IMR-90 (cell line): ENCODE results near the gene PGF. TPM values are rescaled to one million over a fixed set of nuclear protein-coding genes. Genes with fewer than 3 reads are reported as not detected.

Experiments
- ATAC-seq: fragments of 200-7000 bp; cut with Tn5 transposase; 2 replicates; pipeline ENCODE4 v1.9.1; 2020; ENCODE audit warnings: low read depth, mild to moderate bottlenecking, moderate library complexity
- BruUV-seq: library from RNA; stranded (reverse); fragments of 400-500 nt; replicated peaks from 2 replicates; lab custom pipeline; 2021; lab: Mats Ljungman, UMichigan
- CTCF ChIA-PET: fragments of 300-600 bp; formaldehyde crosslinking; extraction: SDS; loops from one replicate; lab custom pipeline; 2021; ENCODE audit warnings: antibody characterized with exemption; lab: Yijun Ruan, JAX
- POLR2A ChIA-PET: fragments of 300-600 bp; sonication (Branson Sonifier 250); formaldehyde crosslinking; loops from one replicate; lab custom pipeline; 2022; ENCODE audit warnings: antibody characterized with exemption; ENCODE audit not compliant: unreplicated experiment; lab: Charles Lee
- DNase-seq: peaks from one replicate; pipeline ENCODE4 v3.0.0; 2013
- H2AFZ ChIP-seq: replicated peaks from 2 replicates; pipeline ENCODE3; 2013; ENCODE audit warnings: low read length, mild to moderate bottlenecking; ENCODE audit not compliant: poor library complexity
- H2AK5ac ChIP-seq: 2 replicates; pipeline ENCODE4 v1.6.1; 2013; ENCODE audit warnings: low read depth, low read length, inconsistent platforms
- H2AK9ac ChIP-seq: replicated peaks from 2 replicates; pipeline ENCODE3; 2013; ENCODE audit warnings: mild to moderate bottlenecking, low read depth, low read length, moderate library complexity; ENCODE audit not compliant: poor library complexity
- H2BK120ac ChIP-seq: 2 replicates; pipeline ENCODE4 v1.6.1; 2013; ENCODE audit warnings: low read depth, low read length, inconsistent platforms
- H2BK15ac ChIP-seq: 3 replicates; pipeline ENCODE4 v1.6.1; 2013; ENCODE audit warnings: low read depth, low read length, inconsistent platforms
- H2BK20ac ChIP-seq: 2 replicates; pipeline ENCODE4 v1.6.1; 2013; ENCODE audit warnings: low read depth, mild to moderate bottlenecking, inconsistent platforms, low read length, moderate library complexity
- H2BK5ac ChIP-seq: 2 replicates; pipeline ENCODE4 v1.6.1; 2013; ENCODE audit warnings: mild to moderate bottlenecking, low read depth, low read length, inconsistent platforms; ENCODE audit not compliant: poor library complexity, severe bottlenecking
- H3K14ac ChIP-seq: replicated peaks from 2 replicates; pipeline ENCODE4 v1.6.1; 2013; ENCODE audit warnings: low read depth, low read length, inconsistent platforms
- H3K18ac ChIP-seq: 2 replicates; pipeline ENCODE4 v1.6.1; 2013; ENCODE audit warnings: low read depth, low read length, control low read depth
- H3K23ac ChIP-seq: 2 replicates; pipeline ENCODE4 v1.6.1; 2013; ENCODE audit warnings: low read depth, low read length, inconsistent platforms
- H3K27ac ChIP-seq: 2 replicates; pipeline ENCODE4 v1.5.1; 2013; ENCODE audit warnings: mild to moderate bottlenecking, control low read depth, low read length; ENCODE audit not compliant: insufficient read depth
- H3K27me3 ChIP-seq: 2 replicates; pipeline ENCODE4 v1.6.1; 2013; ENCODE audit warnings: low read length; ENCODE audit not compliant: control insufficient read depth, insufficient read depth
- H3K36me3 ChIP-seq: 2 replicates; pipeline ENCODE4 v1.6.1; 2013; ENCODE audit warnings: low read length, mixed read lengths; ENCODE audit not compliant: control insufficient read depth, insufficient read depth
- H3K4ac ChIP-seq: 2 replicates; pipeline ENCODE4 v1.6.1; 2013; ENCODE audit warnings: low read depth, low read length, inconsistent platforms
- H3K4me1 ChIP-seq: 2 replicates; pipeline ENCODE4 v1.6.1; 2013; ENCODE audit warnings: low read length, mixed read lengths; ENCODE audit not compliant: control insufficient read depth, insufficient read depth
- H3K4me2 ChIP-seq: 2 replicates; pipeline ENCODE4 v1.6.1; 2013; ENCODE audit warnings: low read depth, mild to moderate bottlenecking, control low read depth, low read length, moderate library complexity
- H3K4me3 ChIP-seq: 2 replicates; pipeline ENCODE4 v1.5.1; 2013; ENCODE audit warnings: low read depth, mild to moderate bottlenecking, control low read depth, low read length, moderate library complexity; ENCODE audit not compliant: insufficient read depth
- H3K56ac ChIP-seq: 2 replicates; pipeline ENCODE4 v1.6.1; 2013; ENCODE audit warnings: low read length, inconsistent platforms; ENCODE audit not compliant: insufficient read depth; ENCODE audit errors: extremely low read depth
- H3K79me1 ChIP-seq, 2 experiments: 2 replicates each; pipeline ENCODE4 v1.6.1; 2013; ENCODE audit warnings: low read length in 2 of 2, inconsistent platforms in 1 of 2, low read depth in 1 of 2
- H3K9ac ChIP-seq: 2 replicates; pipeline ENCODE4 v1.6.1; 2013; ENCODE audit warnings: low read depth, low read length, control low read depth
- H3K9me1 ChIP-seq: 2 replicates; pipeline ENCODE4 v1.6.1; 2013; ENCODE audit warnings: low read length, inconsistent platforms; ENCODE audit not compliant: insufficient read depth
- H3K9me3 ChIP-seq: 2 replicates; pipeline ENCODE4 v1.6.1; 2013; ENCODE audit warnings: low read length; ENCODE audit not compliant: control insufficient read depth, insufficient read depth
- H4K20me1 ChIP-seq: 2 replicates; pipeline ENCODE4 v1.6.1; 2013; ENCODE audit warnings: low read length, inconsistent platforms; ENCODE audit not compliant: insufficient read depth
- H4K5ac ChIP-seq: 2 replicates; pipeline ENCODE4 v1.6.1; 2013; ENCODE audit warnings: mild to moderate bottlenecking, low read depth, low read length, control low read depth
- H4K8ac ChIP-seq, 2 experiments: 2 replicates each; pipeline ENCODE4 v1.6.1; 2013; ENCODE audit warnings: low read depth in 2 of 2, low read length in 2 of 2, control low read depth in 1 of 2, inconsistent platforms in 1 of 2
- H4K91ac ChIP-seq: 2 replicates; pipeline ENCODE4 v1.6.1; 2013; ENCODE audit warnings: low read depth, low read length, inconsistent platforms; ENCODE audit not compliant: insufficient read depth
- CHD1 ChIP-seq: IDR thresholded peaks from 2 replicates; pipeline ENCODE4 v1.6.1; 2012; ENCODE audit warnings: low read depth, low read length, improper control_type of control experiment
- CTCF ChIP-seq: conservative IDR thresholded peaks from 2 replicates; pipeline ENCODE4 v1.5.1; 2012; ENCODE audit warnings: mild to moderate bottlenecking, low read depth, low read length, improper control_type of control experiment
- ELK1 ChIP-seq: fragments of 150-350 bp; IDR thresholded peaks from 2 replicates; pipeline ENCODE4 v1.6.1; 2016; ENCODE audit warnings: low read depth, mild to moderate bottlenecking, low read length, moderate library complexity, borderline replicate concordance
- MAZ ChIP-seq: IDR thresholded peaks from 2 replicates; pipeline ENCODE4 v1.6.1; 2012; ENCODE audit warnings: low read depth, mild to moderate bottlenecking, low read length, improper control_type of control experiment, moderate library complexity, borderline replicate concordance
- MXI1 ChIP-seq: IDR thresholded peaks from 2 replicates; pipeline ENCODE4 v1.6.1; 2012; ENCODE audit warnings: low read depth, mild to moderate bottlenecking, low read length, moderate library complexity, borderline replicate concordance
- NFE2L2 ChIP-seq: fragments of 150-350 bp; IDR thresholded peaks from 2 replicates; pipeline ENCODE4 v1.6.1; 2016; ENCODE audit warnings: low read depth, mild to moderate bottlenecking, low read length
- POLR2A ChIP-seq: IDR thresholded peaks from 2 replicates; pipeline ENCODE4 v1.6.1; 2012; ENCODE audit warnings: mild to moderate bottlenecking, low read depth, low read length
- RAD21 ChIP-seq: IDR thresholded peaks from 2 replicates; pipeline ENCODE4 v1.6.1; 2012; ENCODE audit warnings: low read length, improper control_type of control experiment
- RCOR1 ChIP-seq: IDR thresholded peaks from 2 replicates; pipeline ENCODE4 v1.6.1; 2012; ENCODE audit warnings: mild to moderate bottlenecking, low read length, improper control_type of control experiment; ENCODE audit not compliant: insufficient replicate concordance
- WGBS, 2 experiments: methylation state at CpG; one replicate each; pipeline versions ENCODE4 v1.1.5 to v1.1.7; 2013; ENCODE audit warnings: missing lambda C conversion rate in 2 of 2; ENCODE audit not compliant: insufficient read length in 1 of 2; ENCODE audit errors: extremely low coverage in 2 of 2; 5-methylcytosine and 5-hydroxymethylcytosine counted together
- dilution Hi-C: fragments of 300-500 bp; cut with HindIII; formaldehyde crosslinking; loops from one replicate; pipeline ENCODE4 v1.14.3; 2018; ENCODE audit warnings: low sequenced_read_pairs; ENCODE audit not compliant: unreplicated experiment
- in situ Hi-C: fragments of 300-500 bp; cut with MboI; formaldehyde crosslinking; loops from 3 replicates; pipeline ENCODE4 v1.14.3; 2019; ENCODE audit warnings: low sequenced_read_pairs, inconsistent platforms, mixed read lengths
- intact Hi-C: fragments of 100-400 bp; cut with micrococcal nuclease; formaldehyde crosslinking; loops from 2 replicates; pipeline ENCODE4 v1.10.0; 2022
- polyA plus RNA-seq, 3 experiments: library from polyadenylated mRNA; depleted of rRNA; stranded (reverse); fragments of >200 nt; gene quantifications; 2 replicates each; pipeline ENCODE4 v1.2.3, GENCODE V29; 2012; ENCODE audit warnings: low replicate concordance in 1 of 3
- total RNA-seq: library from RNA; depleted of rRNA; stranded (reverse); fragments of >200 nt; gene quantifications from 2 replicates; pipeline ENCODE4 v1.2.3, GENCODE V29; 2012

The PGF gene
- total and polyA plus RNA-seq, 2 of the 4 experiments (the other 2 are of a cell fraction): 0.36 to 0.39 TPM

GRCh38 chr14:74951443-74952179, 3.8 kb downstream of the PGF start (continued):
- no peak for TF ChIP-seq ELK1

DNA sequence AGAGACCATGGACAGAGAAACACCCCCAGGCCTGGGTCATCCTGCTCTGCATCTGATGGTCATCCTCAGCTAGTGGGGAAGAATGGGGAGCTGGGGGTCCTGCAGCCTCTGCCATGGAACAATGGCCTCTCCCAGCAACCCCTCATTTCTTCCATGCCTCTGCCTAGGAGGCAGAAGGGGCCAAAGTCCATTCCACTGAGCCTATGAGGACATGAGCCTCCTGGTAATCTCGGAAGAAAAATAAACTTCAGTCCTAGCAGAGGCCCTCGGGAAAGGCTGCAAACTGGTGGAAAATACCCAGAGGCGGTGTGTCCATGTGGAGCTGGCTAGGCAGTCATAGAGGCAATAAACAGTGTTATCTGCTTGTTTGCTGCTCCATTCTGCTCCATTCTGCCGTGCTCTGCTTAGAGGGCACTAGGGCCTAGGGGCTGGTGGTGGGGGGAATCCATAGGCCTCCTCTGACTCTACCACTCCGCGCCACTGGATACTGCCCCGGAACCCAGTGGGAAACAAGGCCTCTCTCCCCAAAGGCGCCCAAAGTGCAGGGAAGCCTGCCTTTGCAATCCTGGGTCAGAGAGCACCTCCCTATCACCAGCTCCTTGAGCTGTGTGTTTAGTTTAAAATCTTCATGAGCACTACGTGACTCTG, 4.5 kb downstream of the PGF start:
- intact Hi-C loops: no loop called here
- 13% methylated on average over 3 of the region's 9 CpGs; no CpG with 5 or more reads in 1 of the 2 experiments for WGBS, 2 experiments

More for the DNA sequence above, 4.5 kb downstream of the PGF start:
- peak overlapping the region; percentile 7; the same call in 1 of the 2 replicates for H3K27ac ChIP-seq
- H2BK120ac ChIP-seq: no peak overlapping the region
- peak overlapping the region in 1 of 2 experiments; percentile 32; a peak in 1 of 4 replicates for H4K8ac ChIP-seq
- POLR2A ChIA-PET: no interaction called here
- H4K20me1 ChIP-seq: no peaks in the 10 kb centered on the region
- H2AFZ ChIP-seq: peak overlapping the region; percentile 77
- H3K14ac ChIP-seq: no peak overlapping the region
- no peak overlapping the region for H3K9ac ChIP-seq
- H3K36me3 ChIP-seq: no peaks in the 10 kb centered on the region
- in situ Hi-C loops: no loop called here
- peaks cover 8% of the 10 kb centered on the region; the same call in 1 of the 2 replicates for H3K27me3 ChIP-seq
- TF ChIP-seq RCOR1 (no peak), RAD21 (no peak), MAZ (no peak), ELK1 (no peak), NFE2L2 (no peak), POLR2A (no peak), CTCF (no peak), MXI1 (no peak), CHD1 (no peak)
- H4K5ac ChIP-seq: peak overlapping the region; percentile 9; the same call in 1 of the 2 replicates
- dilution Hi-C loops: no loop called here
- H3K23ac ChIP-seq: no peak overlapping the region
- peak; percentile 48 for DNase-seq
- no peak overlapping the region for H3K4me3 ChIP-seq
- no peak overlapping the region for H2AK5ac ChIP-seq
- peak; percentile 55 for ATAC-seq
- no peaks in the 10 kb centered on the region for H3K9me3 ChIP-seq
- no peak overlapping the region for H3K18ac ChIP-seq
- H2AK9ac ChIP-seq: peak overlapping the region; percentile 77
- H3K4me2 ChIP-seq: no peak overlapping the region
- no peak overlapping the region for H4K91ac ChIP-seq
- no peak overlapping the region for H3K56ac ChIP-seq
- no TSS peak for BruUV-seq
- H3K79me1 ChIP-seq: no peaks in the 10 kb centered on the region
- no peak overlapping the region for H2BK15ac ChIP-seq
- no peak overlapping the region for H2BK20ac ChIP-seq
- H3K9me1 ChIP-seq: 0 out of 2 replicates have a peak, but pooled peaks cover 6% of the 10 kb centered on the region
- no peak overlapping the region for H3K4ac ChIP-seq
- peaks cover 13% of the 10 kb centered on the region; the same call in 1 of the 2 replicates for H3K4me1 ChIP-seq
- H2BK5ac ChIP-seq: peak overlapping the region; percentile 16
- CTCF ChIA-PET: no interaction called here
